OCI-LY7 (cell line): ENCODE data around the gene RAB11FIP4. TPM values are rescaled to one million over a fixed set of nuclear protein-coding genes. Genes with fewer than 3 reads are reported as not detected.

Source experiments
- BruUV-seq: library from RNA; stranded (reverse); fragments of 400-500 nt; replicated peaks from 2 replicates; lab custom pipeline; 2021; lab: Mats Ljungman, UMichigan
- CTCF ChIA-PET: fragments of 300-600 bp; sonication (Branson Sonifier 250); formaldehyde crosslinking; loops from one replicate; lab custom pipeline; 2022; ENCODE audit warnings: antibody characterized with exemption; ENCODE audit not compliant: unreplicated experiment; lab: Charles Lee
- POLR2A ChIA-PET: fragments of 300-600 bp; sonication (Branson Sonifier 250); formaldehyde crosslinking; loops from one replicate; lab custom pipeline; 2022; ENCODE audit warnings: antibody characterized with exemption; lab: Charles Lee
- DNase-seq: peaks from one replicate; pipeline ENCODE4 v3.0.0-alpha.2; 2015; ENCODE audit warnings: low spot score
- H2AFZ ChIP-seq: fragments of 200-600 bp; sonication (generic), shearing (Covaris generic); 2 replicates; pipeline ENCODE4 v1.6.1; 2014; ENCODE audit warnings: mild to moderate bottlenecking, antibody characterized with exemption, low read length, moderate library complexity
- H3K27ac ChIP-seq: fragments of 200-600 bp; sonication (generic); 2 replicates; pipeline ENCODE4 v1.5.1; 2014; ENCODE audit warnings: mixed run types, low read depth, mild to moderate bottlenecking, moderate library complexity, low read length, inconsistent platforms; ENCODE audit not compliant: poor library complexity, severe bottlenecking
- H3K36me3 ChIP-seq: fragments of 200-600 bp; sonication (generic); 2 replicates; pipeline ENCODE4 v1.6.1; 2014; ENCODE audit warnings: mild to moderate bottlenecking, antibody characterized with exemption, low read length, moderate library complexity, mixed read lengths; ENCODE audit not compliant: insufficient read depth
- H3K4me1 ChIP-seq: fragments of 200-600 bp; sonication (generic); 2 replicates; pipeline ENCODE4 v1.5.1; 2014; ENCODE audit warnings: mild to moderate bottlenecking, low read length; ENCODE audit not compliant: insufficient read depth, poor library complexity, severe bottlenecking
- H3K4me2 ChIP-seq: fragments of 200-600 bp; sonication (generic); 2 replicates; pipeline ENCODE4 v1.6.1; 2014; ENCODE audit warnings: mild to moderate bottlenecking, low read length
- H3K4me3 ChIP-seq: fragments of 200-600 bp; sonication (generic); 2 replicates; pipeline ENCODE4 v1.5.1; 2014; ENCODE audit warnings: mild to moderate bottlenecking, low read depth, low read length; ENCODE audit not compliant: poor library complexity, severe bottlenecking
- H3K79me2 ChIP-seq: fragments of 200-600 bp; sonication (generic); 2 replicates; pipeline ENCODE4 v1.6.1; 2016; ENCODE audit warnings: low read depth, mild to moderate bottlenecking, low read length, moderate library complexity, mixed read lengths; ENCODE audit not compliant: insufficient read depth
- H3K9me2 ChIP-seq: fragments of 200-600 bp; sonication (generic); 2 replicates; pipeline ENCODE4 v1.6.1; 2016; ENCODE audit warnings: mild to moderate bottlenecking, low read length, mixed read lengths; ENCODE audit not compliant: insufficient read depth
- H3K9me3 ChIP-seq: fragments of 200-600 bp; sonication (generic); 2 replicates; pipeline ENCODE4 v1.6.1; 2014; ENCODE audit warnings: mild to moderate bottlenecking, mixed run types, low read length, mixed read lengths
- H4K20me1 ChIP-seq: fragments of 200-600 bp; sonication (generic); 2 replicates; pipeline ENCODE4 v1.6.1; 2014; ENCODE audit warnings: mild to moderate bottlenecking, antibody characterized with exemption, low read length, moderate library complexity, mixed read lengths; ENCODE audit not compliant: insufficient read depth
- CTCF ChIP-seq: fragments of 200-600 bp; sonication (generic); conservative IDR thresholded peaks from 2 replicates; pipeline ENCODE4 v1.5.1; 2014; ENCODE audit warnings: mild to moderate bottlenecking, antibody characterized with exemption, low read length, moderate library complexity, mixed read lengths
- EZH2phosphoT487 ChIP-seq: fragments of 200-600 bp; sonication (generic); IDR thresholded peaks from 2 replicates; pipeline ENCODE4 v1.6.1; 2018; ENCODE audit warnings: low read depth, borderline replicate concordance, mild to moderate bottlenecking, mixed run types, antibody characterized with exemption, low read length, moderate library complexity, mixed read lengths
- intact Hi-C: fragments of 100-400 bp; cut with micrococcal nuclease; formaldehyde crosslinking; loops from one replicate; pipeline ENCODE4 v1.10.0; 2022; ENCODE audit not compliant: unreplicated experiment
- total RNA-seq, 2 experiments: library from RNA; depleted of rRNA in 1 of 2; stranded (reverse); fragments of >200 nt in 1 of 2; shearing (Covaris generic) in 1 of 2; gene quantifications; 2 replicates each; pipeline ENCODE4 v1.2.3, GENCODE V29; 2014 to 2022

Gene RAB11FIP4
- total RNA-seq, 2 experiments from 2014 or later = 5.8 to 15.0 TPM

- Histone ChIP-seq H3K79me2 (no peaks in the 10 kb centered on the region), H3K9me2 (no peaks in the 10 kb centered on the region), H3K4me3 (peak overlapping the region; percentile 84), H3K4me2 (peak overlapping the region; percentile 82), H3K27ac (no peak overlapping the region), H2AFZ (no peak overlapping the region), H3K36me3 (no peaks in the 10 kb centered on the region), H3K4me1 (peaks cover 65% of the 10 kb centered on the region), H4K20me1 (peaks cover 7% of the 10 kb centered on the region; the same call in 1 of the 2 replicates), H3K9me3 (no peaks in the 10 kb centered on the region)
- ChIA-PET POLR2A (interaction anchor here (0.8 kb wide), 1 partner anchor 49 kb away, joined by 4 read pairs; no protein-coding TSS in a partner anchor), CTCF (interaction anchor here (0.6 kb wide), 1 partner anchor 424 kb away, joined by 3 read pairs; no protein-coding TSS in a partner anchor)
- intact Hi-C loops = no loop called here
- DNase-seq = no peak
- TF ChIP-seq EZH2phosphoT487 = no peak
- no peak for TF ChIP-seq CTCF
- BruUV-seq = no TSS peak
These were observed 97.5 kb downstream of the RAB11FIP4 start for GRCh38 chr17:31488982-31489294.

GRCh38 chr17:31489295-31490018, 98.0 kb downstream of the RAB11FIP4 start:
- no peaks in the 10 kb centered on the region for H3K79me2 ChIP-seq
- no peak for DNase-seq
- no peak overlapping the region for H2AFZ ChIP-seq
- H3K36me3 ChIP-seq = no peaks in the 10 kb centered on the region
- H3K4me3 ChIP-seq = peak overlapping the region; percentile 84
- peaks cover 7% of the 10 kb centered on the region; the same call in 1 of the 2 replicates for H4K20me1 ChIP-seq
- intact Hi-C loops = no loop called here
- H3K27ac ChIP-seq = no peak overlapping the region
- peak overlapping the region; percentile 82 for H3K4me2 ChIP-seq
- H3K9me3 ChIP-seq = no peaks in the 10 kb centered on the region
- CTCF ChIA-PET = interaction anchor here (0.6 to 0.7 kb wide), 2 partner anchors 358 to 423 kb away, joined by 3 to 10 read pairs; no protein-coding TSS in a partner anchor
- TSS peak; percentile 33 for BruUV-seq
- TF ChIP-seq CTCF = no peak
- TF ChIP-seq EZH2phosphoT487 = no peak
- POLR2A ChIA-PET = interaction anchor here (0.8 kb wide), 1 partner anchor 48 kb away, joined by 4 read pairs; no protein-coding TSS in a partner anchor
- H3K4me1 ChIP-seq = peaks cover 71% of the 10 kb centered on the region
- no peaks in the 10 kb centered on the region for H3K9me2 ChIP-seq
